ENCODE measurements around the gene ACER2.
A peak's percentile ranks its signal among the peaks of the same experiment; 100 is the strongest.
"Not testable (repeated sequence)": the region's sequence is repeated elsewhere in the genome, so short reads cannot be mapped to it uniquely, and the experiment has no call there.

ACER2 gene

DNA sequence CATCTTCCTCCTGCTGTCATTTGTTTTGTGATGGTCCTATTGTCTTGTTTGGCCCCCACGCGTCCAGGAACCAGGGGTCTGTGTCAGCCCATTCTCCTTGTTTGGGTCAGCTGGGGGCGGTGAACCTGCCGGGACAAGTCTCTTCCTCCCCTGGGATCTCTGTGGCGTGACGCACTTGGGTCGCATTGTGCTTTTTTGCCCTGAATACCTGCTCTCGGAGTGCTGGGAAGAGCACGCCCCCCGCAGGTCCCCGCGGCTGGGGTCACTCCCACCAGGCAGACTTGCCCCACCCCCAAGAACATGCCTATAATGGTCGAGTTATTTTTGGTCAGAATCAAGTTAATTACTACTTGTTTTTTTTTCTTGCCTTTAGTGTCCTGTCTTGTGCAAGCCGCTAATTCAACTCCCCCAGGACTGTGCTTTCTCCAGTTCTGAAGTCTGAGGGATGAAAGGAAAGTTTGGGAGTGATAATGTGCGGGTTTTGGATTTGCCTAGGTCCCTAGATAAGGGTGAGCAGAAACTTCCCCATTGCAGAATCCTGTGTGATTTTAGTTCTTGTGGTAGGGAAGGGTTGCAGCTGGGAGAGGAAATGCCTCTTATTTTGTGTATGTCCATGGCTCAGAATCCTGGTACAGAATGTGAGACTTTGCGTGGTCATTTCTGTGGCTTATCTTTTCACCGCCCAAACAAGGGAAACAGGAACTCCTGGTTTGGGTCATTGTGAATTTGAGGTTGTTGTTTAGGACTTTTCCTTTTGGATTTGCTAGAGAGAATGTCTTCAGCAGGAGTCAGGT is 789 bp downstream of the ACER2 start:
- DNase-seq = peak in 14 of 56 donors; percentile 13 to 79 (median 30)

DNA sequence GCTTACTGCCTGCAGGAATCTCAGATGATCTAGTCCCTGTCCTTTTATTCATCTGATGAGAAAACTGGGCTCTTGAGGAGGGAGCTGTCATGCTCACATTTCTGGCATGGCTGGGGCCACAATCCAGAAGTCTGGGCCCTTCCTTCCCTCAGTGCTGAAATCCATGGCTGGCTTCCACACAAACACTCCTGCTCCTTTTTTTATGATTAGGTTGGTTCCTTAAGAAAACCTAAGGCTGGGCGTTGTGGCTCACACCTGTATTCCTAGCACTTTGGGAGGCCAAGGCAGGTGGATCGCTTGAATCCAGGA is 1.3 kb downstream of the ACER2 start:
- no peak for DNase-seq

DNA sequence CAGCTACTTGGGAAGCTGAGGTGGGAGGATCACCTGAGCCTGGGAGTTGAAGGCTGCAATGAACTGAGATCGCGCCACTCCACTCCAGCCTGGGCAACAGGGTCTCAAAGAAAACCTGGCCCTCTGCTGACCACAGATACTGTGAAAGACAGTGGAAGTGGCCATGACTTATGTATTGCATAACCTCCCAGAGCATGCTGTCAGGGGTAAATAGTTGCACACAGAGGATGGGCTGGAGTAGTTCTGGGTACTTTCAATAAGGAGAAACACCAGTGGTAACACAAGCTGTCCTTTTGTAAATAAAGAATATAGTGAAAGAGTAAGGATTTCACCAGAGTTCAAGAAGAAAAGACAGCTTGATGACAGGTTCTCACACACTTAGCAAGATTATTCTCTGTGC is 1.8 kb downstream of the ACER2 start:
- no peak for DNase-seq

DNA sequence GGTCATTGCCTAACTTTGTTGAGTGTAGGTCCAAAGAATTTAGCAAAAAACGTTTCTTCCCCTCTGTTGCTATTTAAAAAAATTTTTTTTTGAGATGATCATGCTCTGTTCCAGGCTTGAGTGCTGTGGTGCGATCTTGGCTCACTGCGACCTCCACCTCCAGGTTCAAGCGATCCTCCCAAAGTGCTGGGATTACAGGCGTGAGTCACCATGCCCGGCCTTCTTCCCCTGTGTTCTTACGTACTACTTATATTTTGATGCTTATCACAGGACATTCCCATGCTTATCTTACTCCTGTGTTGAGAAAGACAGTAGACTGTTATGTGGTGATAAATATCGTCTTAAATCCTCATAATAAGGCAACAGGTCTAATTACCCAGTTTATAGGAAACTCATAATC is 2.5 kb downstream of the ACER2 start:
- no peak for DNase-seq

DNA sequence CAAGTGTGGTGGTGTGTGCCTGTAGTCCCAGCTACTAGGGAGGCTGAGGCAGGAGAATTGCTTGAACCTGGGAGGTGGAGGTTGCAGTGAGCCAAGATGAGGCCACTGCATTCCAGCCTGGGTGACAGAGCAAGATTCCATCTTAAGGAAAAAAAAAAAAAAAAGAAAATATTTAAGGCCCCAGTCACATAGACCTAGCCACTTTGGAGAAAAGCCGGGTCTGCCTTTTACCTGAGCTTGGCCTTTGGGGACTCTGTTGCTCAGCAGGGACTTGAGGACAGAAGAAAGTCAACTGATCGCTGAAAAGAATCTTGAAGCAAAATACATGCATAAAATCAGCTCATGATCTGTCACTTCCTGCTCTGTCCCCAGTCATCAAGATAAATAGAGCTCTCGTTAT is 4.6 kb downstream of the ACER2 start:
- DNase-seq = not testable (repeated sequence)

DNA sequence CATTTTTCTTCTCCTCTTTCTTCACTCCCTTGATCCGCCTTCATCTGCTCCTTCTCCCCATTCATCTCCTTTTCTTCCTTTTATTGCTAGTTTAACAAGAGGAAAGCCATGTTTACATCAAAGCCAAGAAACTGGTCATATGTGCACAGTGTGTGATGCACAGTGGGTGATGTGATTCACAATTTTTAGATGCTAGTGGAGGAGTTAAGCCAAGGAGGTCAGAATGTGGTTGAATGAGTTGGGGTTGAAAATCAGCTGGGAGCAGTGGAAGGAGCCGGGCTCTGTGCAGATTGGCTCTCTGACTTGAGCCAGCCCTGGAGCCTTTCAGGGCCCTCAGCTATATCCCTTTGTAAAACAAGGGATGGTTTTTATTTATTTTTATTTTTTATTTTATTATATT is 7.3 kb downstream of the ACER2 start:
- DNase-seq = no peak

DNA sequence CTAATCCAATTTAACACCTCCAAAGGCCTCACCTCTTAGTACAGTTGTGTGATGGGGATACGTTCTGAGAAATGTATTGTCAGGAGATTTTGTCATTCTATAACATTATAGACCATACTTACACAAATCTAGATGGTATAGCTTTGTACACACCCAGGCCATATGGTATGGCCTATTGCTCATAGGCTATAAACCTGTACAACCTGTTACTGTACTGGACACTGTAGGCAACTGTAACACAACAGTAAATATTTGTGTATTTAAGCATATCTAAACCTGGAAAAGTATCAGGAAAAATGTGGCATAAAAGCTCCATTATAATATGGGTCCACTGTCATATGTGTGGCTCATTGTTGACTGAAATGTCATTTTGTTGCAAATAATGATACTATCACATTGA is 12.1 kb downstream of the ACER2 start:
- no peak for DNase-seq

DNA sequence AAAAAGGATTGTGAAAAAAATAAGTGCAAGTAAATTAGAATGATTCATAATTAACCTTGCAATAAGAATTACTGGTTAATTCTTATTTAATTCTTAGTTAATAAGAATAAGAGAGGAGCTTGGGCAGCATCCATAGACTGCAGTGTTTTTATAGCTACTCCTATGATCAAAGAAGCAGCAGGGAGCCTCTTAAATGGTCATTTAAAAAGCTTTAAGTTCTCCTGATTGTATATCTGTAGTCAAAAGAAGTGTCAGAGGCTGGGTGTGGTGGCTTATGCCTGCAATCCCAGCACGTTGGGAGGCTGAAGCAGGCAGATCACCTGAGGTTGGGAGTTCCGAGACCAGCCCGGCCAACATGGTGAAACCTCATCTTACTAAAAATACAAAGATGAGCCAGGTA is 14.4 kb downstream of the ACER2 start:
- no peak for DNase-seq

DNA sequence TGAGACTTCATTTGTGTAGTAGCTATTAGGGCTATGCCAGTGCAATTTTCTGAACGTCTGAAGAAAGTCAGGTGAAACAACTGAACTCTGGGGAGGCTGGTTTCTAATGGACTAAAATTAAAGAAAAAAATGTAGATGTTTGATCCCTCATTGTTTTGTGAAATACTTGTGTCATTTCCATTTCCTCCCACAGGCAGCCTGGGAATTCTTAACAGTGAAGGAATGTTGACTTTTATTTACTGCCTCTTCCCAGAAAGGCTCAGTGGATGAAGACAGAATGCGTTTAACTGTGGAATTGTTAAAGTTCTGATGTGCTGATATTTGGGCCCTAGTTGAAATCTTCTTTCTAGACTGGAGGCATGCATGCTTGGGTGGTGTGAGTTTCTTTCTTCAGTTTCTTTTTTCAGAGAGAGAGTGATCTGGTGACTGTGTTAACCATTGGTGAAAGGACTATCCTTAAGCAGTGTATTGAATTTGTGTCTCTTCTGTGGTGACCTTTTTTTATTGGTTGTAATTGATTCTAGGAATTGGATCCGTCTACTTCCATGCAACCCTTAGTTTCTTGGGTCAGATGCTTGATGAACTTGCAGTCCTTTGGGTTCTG is 15.5 kb downstream of the ACER2 start:
- no peak for DNase-seq

DNA sequence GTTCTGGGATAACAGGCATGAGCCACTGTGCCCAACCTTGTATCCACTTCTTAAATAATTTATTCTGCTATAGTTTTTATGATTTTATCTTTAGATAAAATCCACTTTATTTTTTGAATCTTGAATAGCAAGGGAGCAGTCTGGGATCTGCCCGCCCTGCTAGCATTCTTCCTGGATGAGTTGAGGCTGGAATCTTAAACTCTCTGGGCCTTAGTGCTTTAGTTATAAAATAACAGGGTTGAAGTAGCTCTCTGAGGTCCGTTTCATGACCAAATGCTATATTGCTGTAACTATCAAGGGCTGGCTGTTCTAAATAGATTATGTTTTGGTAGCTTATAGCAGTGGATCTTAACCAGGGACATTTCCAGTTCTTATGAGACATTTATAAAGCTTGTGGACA is 20.8 kb downstream of the ACER2 start:
- no peak for DNase-seq

DNA sequence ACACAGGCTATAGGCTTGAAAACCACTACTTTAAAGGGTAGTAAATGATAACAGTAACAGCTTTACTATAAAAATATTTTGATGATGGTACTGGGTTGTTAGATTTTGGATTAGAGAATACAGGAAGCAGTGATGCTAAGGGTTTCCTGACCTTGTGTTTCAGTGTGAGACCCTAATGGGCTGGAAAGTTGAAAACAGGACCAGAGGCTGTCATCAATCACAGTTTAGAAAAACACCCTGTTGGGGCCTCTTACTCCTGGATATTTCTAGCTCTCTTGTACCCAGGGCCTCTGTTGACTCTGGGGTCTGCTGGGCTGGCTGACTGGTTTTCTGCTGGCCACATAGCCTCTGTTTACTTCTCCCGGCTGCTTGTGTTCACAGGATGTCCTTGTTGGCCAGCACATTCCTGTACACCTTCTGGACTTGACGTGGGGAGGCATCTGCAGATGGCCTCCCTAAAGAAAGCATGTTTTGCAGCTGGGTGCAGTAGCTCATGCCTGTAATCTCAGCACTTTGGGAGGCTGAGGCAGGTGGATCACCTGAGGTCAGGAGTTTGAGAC is 21.5 kb downstream of the ACER2 start:
- no peak for DNase-seq

DNA sequence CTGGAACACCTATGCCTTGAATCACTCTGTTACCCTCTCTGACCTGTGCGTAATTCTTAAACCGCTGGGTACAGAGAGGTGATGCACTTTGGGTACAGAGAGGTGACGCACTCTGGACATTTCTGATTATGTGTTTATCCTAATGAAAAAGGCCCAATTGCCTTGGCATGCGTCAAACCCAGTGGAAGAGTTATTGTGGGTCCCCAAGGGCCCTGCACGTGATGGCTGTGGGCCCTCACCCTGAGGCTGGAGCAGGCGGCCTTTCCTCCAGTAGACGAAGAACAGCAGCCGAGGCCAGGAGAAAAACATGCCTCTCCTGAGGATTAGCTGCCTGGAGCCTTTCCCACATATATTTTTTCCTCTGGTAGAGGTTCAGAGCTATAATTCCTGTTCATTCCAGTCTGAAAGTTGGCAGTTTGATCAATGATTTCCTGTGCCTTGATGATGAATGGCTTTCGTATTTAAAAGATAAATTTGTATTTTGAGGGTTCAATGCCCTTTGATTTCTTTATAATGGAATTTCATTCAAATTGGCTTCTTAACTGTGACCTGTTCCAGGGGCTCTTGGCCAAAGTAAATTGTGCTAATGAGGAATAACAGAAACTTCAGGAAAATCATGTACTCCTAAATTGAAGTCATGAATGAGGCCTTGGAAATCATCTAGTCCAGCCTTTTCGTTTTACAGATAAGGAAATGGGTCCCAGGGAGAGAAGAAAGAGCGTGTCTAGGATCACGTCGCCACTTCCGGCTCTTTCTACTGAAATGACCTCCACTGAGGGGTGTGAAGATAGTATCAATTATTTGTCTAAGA is 22.8 kb downstream of the ACER2 start:
- DNase-seq = no peak

DNA sequence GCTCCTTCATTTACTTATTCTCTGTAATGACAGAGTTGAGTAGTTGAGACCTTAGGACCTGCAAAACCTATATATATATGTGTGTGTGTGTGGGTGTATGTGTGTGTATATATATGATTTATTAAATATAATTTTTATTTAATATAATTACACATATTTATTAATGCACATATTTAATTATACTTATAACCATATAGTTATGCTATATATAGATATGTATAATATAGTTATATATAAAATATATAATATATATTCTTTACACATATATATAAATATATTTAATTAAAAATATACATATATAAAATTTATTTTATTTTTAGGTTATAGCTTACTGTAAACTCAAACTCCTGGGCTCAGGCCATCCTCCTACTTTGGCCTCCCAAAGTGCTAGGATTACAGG is 23.7 kb downstream of the ACER2 start:
- no peak for DNase-seq

DNA sequence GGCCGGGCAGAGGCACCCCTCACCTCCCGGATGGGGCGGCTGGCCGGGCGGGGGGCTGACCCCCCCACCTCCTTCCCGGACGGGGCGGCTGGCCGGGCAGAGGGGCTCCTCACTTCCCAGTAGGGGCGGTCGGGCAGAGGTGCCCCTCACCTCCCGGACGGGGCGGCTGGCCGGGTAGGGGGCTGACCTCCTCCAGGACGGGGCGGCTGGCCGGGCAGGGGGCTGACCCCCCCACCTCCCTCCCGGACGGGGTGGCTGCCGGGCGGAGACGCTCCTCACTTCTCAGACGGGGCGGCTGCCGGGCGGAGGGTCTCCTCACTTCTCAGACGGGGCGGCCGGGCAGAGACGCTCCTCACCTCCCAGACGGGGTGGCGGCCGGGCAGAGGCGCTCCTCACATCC is 24.9 kb downstream of the ACER2 start:
- DNase-seq = not testable (repeated sequence)

DNA sequence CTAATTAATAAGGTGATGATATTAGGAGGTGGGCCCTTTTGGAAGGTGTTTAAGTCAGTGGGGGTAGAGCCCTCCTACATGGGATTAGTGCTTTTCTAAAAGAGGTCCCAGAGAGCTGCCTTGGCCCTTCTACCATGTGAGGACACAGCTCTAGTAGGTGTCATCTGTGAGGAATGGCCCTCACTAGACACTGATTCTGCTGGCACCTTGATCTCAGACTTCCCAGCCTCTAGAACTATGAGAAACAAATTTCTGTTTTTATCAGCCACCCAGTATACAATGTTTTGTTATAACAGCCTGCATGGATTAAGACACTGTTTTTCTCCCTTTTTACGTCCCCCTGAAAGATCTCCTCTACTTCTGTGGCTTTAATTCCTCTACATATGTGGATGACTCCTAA is 31.6 kb downstream of the ACER2 start:
- DNase-seq = no peak

DNA sequence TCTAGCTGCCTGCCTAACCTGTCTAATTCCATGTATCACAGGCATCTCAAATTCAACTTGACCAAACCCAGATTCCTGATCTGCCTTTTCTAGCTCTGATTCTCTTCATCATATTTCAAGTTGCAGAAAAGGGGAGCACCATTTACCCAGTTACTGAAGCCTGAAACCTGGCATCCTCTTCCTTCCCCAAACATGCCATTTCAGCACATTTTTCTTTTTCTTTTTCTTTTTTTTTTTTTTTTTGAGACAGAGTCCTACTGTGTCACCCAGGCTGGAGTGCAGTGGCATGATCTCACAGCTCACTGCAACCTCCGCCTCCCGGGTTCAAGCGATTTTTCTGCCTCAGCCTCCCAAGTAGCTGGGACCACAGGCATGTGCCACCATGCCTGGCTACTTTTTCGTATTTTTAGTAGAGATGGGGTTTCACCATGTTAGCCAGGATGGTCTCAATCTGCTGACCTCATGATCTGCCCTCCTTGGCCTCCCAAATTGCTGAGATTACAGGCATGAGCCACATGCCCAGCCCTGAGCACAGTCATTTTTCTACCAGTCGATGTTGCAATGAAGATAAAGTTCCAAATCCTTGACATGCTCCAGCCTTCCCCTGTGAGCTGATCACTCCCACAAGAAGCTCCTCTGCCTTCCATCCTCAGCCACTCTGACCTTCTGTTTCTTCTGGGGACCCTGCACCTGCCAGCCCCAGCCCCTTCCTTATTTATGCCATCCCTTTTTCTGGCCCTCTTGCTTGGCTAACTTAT is 32.2 kb downstream of the ACER2 start:
- DNase-seq = no peak

DNA sequence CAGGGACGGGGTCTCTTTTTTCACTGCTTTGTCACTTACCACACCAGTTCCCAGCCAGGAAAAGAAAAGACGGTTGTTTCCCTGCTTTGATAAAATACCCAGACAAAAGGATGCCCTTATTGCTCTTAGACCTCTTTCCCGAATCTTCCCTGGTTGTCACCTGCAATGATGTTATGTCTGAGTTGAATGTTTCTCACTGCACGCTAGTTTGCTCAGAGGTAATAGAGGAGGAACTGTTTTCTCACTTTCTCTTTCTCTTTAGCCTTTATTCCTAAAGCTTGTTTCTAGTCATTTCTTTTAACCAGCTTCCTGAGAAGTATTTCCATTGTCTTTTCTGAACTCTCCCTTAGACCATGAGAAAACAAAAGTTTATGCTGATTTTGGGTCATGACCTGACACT is 32.9 kb downstream of the ACER2 start:
- no peak for DNase-seq

DNA sequence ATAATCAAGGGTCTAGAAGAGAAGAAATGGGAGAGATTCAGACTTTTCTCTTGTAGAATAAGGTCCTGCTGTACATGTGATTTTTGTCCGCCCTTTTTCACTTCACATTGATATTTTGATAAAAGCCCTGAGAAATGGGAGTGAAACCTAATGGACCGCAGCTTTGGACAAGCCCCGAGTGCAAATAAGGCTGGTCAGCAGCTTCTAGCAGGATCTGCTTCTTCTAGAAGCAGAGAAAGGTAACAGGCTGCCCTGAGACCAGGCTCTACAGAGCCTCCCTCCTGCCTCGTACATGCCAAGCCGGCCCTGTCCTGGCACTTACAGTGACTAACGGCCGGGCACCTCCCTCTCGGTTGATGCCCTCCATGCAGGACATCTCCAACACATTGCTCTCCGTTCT is 33.4 kb downstream of the ACER2 start:
- no peak for DNase-seq

DNA sequence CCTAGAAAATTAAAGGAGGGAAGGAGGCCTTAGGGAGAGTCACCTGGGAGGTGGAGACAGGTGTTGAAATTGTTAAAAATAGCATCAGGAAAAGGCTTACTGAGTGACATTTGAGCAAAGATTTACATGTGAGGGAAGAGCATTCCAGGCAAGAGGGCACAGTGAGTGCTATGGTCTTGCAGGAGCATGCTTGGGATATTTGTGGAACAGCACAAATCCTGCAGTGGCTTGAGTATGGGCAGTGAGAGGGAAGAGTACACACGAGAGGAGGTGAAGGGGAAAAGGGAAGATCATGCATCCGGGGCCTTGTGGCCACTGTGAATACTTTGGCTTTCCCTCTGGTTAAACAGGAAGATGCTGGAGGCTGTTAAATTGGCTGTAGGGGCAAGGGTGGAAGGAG is 36.6 kb downstream of the ACER2 start:
- DNase-seq = no peak

DNA sequence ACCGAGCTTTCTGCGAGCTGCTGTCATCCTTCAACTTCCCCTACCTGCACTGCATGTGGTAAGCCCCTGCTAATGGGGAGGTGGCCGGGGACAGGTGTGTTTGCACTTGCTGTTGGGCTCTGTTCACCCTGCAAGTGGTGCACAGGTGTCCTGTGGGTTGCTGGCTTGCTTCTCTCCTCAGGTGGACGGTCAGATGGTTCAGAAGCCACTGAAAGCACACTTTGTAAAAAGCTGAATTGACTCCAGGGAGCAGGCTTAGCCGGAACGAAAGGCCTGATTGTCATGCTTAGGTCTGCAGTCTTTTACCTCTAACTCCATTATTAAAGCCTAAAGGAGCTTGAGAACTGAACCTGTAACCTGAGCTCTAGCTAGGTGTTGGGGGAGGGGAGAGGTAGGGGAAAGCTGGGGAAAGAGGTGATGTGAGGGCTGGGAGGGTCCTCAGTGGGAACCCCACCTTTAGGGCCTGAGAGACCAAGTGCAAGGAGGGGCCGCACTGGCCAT is 37.6 kb downstream of the ACER2 start:
- DNase-seq = no peak

All from nucleus accumbens (tissue), 56 donors.